OCI-LY1 (cell line): ENCODE results near the gene RGS16.

ENCODE experiments used
- EZH2 ChIP-seq: fragments of 200-600 bp; sonication (generic), shearing (Covaris generic); IDR thresholded peaks from 2 replicates; pipeline ENCODE4 v1.8.0; 2017; ENCODE audit warnings: borderline replicate concordance, mixed run types, mild to moderate bottlenecking, antibody characterized with exemption, low read length, moderate library complexity, mixed read lengths
- TF ChIP-seq, protein P1 (sequence below): fragments of 200-600 bp; sonication (generic), shearing (Covaris generic); IDR thresholded peaks from 2 replicates; pipeline ENCODE4 v1.5.1; 2017; ENCODE audit warnings: mild to moderate bottlenecking, antibody characterized with exemption, low read length, moderate library complexity, mixed read lengths

DNA sequence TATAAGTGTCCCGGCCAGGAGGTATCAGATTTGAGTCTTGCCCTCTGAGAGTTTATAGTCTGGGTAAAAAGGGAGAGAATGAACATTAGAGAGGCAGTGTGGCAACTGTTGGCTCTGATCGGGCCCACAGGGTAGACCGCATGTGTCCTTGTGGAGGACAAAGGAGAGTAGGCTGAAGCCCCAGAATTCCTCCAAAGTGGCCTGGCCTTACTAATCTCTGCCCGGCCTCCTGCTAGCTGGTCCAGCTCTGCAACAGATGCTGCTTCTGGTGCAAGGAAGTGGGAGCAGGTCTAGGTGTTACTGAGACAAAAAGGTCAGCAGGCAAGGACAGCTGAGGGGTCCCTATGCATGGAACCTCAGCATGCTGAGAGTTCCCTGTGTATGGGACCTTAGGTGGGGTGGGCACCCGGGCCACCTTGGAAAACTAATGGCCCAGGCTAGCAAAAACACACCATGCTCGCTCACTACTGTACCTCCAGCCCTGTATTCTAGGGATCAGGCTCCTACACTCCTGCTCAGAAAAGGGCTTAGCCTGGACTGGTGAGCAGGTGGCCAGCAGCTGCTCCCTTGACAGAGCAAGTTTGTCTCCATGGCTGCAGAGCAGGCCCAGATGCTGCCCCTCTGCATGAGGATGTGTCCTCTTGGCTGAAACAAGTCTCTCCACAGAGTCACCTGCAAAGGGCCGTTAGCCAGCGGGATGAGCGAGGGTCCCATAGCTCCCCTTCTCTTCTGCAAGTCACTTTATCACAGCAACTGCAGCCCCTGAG lies 30.3 kb upstream of the RGS16 start:
- TF ChIP-seq, protein P1, sequence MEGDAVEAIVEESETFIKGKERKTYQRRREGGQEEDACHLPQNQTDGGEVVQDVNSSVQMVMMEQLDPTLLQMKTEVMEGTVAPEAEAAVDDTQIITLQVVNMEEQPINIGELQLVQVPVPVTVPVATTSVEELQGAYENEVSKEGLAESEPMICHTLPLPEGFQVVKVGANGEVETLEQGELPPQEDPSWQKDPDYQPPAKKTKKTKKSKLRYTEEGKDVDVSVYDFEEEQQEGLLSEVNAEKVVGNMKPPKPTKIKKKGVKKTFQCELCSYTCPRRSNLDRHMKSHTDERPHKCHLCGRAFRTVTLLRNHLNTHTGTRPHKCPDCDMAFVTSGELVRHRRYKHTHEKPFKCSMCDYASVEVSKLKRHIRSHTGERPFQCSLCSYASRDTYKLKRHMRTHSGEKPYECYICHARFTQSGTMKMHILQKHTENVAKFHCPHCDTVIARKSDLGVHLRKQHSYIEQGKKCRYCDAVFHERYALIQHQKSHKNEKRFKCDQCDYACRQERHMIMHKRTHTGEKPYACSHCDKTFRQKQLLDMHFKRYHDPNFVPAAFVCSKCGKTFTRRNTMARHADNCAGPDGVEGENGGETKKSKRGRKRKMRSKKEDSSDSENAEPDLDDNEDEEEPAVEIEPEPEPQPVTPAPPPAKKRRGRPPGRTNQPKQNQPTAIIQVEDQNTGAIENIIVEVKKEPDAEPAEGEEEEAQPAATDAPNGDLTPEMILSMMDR: no peak
- no peak for TF ChIP-seq EZH2
